GM21367 (cell line): ENCODE results near the gene MYO7B.
A peak's percentile ranks its signal among the peaks of the same experiment; 100 is the strongest.

Experiments used
- ATAC-seq: cut with Tn5 transposase; IDR thresholded peaks from one replicate; pipeline ENCODE4 v1.9.1; 2021; ENCODE audit not compliant: unreplicated experiment

MYO7B gene

GRCh38 chr2:127646487-127647241, 111.2 kb downstream of the MYO7B start:
- no peak for ATAC-seq

- ATAC-seq: no peak
These were observed 112.0 kb downstream of the MYO7B start for GRCh38 chr2:127647242-127648190.

DNA sequence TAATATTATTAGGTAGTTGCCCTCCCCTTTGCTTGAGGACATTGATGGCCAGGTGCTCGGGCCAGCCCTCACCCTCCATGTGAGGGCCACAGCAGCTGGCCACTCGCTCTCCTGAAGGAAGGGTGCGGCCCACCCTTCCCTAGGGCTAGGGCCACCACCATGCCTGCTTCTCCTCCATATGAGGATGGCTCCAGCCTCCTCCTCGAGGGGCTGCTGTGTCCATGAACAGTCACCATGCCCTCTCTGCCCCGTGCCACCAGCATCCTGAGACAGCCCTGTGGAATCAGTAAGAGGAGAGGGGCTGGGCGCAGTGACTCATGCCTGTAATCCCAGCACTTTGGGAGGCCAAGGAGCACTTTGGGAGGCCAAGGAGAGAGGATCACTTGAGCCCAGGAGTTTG, 112.8 kb downstream of the MYO7B start:
- no peak for ATAC-seq

DNA sequence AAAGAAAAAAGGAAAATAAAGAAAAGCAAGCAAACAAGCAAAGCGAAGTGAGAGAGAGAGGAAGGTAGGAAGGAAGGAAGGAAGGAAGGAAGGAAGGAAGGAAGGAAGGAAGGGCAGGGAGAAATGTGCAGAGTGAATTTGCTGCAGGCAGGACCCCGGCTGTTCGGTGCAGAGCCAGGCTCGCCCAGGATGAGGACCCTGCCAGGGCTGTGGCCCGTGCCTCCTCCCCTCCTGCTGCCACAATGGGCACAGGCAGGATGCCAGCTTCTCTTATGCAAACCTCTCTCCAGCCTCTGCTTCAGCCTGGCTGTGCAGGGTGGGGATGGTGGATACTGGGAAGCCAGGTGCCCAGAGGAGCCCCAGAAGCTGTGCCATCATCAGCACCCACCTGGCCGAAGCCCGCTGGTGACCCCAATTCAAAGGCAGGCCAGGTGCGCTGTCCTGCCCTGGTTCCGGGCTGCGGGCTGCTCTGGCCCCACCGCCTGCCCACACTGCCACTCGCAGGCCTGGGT, 113.7 kb downstream of the MYO7B start:
- ATAC-seq: no peak

DNA sequence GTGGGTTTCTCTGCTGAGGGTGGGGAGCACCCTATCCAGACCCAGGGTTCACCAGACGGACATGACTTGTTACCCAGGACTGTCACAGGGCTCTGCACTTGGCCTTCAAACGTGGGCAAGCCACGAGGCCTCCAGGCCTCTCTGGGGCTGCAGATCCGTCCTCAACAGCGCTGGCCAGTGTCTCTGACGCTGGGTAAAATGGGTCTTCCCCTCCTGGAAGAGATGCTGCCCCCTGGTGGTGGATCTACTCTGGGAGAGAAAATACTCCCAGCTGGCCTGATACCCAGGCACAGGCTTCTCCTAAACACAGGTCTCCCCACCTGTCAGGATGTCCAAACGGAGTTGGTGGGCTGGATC, 114.2 kb downstream of the MYO7B start:
- peak; percentile 57 for ATAC-seq

GRCh38 chr2:127650041-127650784, 114.7 kb downstream of the MYO7B start:
- ATAC-seq: no peak

GRCh38 chr2:127650785-127651380, 115.4 kb downstream of the MYO7B start:
- no peak for ATAC-seq

GRCh38 chr2:127651381-127651809, 115.9 kb downstream of the MYO7B start:
- no peak for ATAC-seq

- no peak for ATAC-seq
These were observed 116.6 kb downstream of the MYO7B start for GRCh38 chr2:127651971-127652550.

DNA sequence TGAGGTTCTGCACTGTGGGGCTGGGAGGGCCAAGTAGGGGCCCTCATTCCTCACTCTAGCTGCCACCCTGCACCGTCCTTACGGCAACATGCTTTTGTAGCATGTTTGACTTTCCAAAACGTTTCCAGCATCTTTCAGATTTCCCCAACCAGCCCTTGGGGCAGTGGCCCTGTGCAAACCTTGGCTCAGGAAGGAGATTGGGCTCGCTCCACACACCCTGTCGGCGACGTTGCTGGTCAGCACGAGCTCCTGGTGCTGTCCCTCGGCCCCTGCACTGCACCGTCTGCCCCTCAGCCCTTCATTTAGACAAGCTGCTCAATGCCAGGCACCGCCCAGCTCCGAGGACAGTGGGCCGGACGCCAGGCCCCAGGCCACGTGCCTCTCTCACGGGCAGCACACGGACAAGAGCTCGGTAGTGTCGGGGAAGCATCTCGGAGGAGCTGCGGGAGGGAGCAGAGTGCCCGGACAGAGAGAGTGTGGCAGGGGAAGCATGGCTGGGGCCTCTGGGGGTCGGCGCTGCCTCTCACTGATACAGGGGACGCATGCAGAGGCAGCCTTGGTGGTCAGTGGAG, 117.4 kb downstream of the MYO7B start:
- ATAC-seq: no peak

- ATAC-seq: no peak
These were observed 118.1 kb downstream of the MYO7B start for GRCh38 chr2:127653421-127654083.

- no peak for ATAC-seq
These were observed 118.8 kb downstream of the MYO7B start for GRCh38 chr2:127654084-127654837.

GRCh38 chr2:127654838-127655175, 119.3 kb downstream of the MYO7B start:
- no peak for ATAC-seq

DNA sequence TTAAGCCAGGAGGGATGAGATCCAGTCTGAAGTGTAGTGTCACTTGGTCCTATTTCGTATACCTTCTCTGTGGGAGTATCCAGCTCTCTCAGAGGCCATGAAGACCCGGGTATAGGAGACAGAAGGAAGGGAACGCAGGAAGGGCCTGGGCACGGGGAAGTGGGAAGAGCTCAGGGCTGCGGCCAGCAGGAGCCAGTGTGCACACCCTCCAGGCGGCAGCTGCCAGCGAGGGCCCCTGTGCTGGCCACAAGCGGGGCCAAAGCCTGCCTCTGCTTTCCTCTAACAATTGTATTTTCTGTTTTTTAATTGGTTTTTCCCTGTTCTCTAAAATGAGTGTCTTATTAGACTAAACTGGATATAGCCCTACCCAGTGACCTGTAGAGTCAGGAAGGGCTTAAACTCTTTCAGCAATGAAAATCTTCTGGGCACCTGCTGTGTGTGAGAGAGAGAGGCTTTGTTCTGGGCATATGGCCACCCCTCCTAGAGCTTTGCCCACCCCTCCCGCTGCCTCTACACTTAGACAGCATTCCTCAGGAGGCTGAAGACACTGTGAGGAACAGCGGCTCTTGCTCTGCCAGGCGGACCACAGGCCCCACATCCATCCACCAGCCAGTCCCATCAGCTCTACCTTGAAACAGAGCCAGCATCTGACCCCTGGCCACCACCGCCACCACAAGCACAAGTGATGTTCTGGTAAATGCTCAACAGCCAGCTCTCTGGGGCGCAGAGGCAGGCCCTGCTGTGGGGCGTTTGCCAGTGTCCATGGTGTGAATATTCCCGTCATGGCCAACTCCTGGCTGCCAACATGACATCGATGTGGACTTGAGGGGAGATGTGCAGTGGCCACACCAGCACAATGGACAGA, 120.0 kb downstream of the MYO7B start:
- no peak for ATAC-seq

DNA sequence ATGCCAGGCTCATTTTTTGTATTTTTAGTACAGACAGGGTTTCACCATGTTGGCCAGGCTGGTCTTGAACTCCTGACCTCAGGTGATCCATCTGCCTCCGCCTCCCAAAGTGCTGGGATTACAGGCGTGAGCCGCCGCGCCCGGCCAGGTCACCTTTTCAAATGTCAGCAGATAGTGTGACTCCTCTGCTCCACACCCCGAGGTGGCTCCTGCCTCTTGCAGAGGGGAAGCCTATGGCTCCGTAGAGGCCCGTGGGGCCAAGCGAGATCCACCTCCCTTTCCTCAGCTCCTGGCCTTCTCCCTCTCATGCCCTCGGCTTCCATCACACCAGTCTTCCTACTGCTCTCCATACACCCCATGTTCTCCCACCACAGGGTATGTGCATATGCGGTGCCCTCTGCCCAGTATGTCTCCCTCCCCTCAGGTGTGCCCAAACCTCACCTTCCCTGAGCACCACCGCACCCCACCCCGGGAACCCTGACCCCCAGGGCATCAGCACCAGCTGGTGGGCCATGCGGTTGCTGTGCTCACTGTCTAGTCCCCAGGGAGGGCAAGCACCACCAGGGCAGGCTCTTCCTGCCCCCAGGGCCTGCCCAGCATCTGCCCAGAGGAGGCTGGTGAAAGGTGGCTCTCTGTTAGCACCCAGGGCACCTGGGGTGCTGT, 121.2 kb downstream of the MYO7B start:
- no peak for ATAC-seq

DNA sequence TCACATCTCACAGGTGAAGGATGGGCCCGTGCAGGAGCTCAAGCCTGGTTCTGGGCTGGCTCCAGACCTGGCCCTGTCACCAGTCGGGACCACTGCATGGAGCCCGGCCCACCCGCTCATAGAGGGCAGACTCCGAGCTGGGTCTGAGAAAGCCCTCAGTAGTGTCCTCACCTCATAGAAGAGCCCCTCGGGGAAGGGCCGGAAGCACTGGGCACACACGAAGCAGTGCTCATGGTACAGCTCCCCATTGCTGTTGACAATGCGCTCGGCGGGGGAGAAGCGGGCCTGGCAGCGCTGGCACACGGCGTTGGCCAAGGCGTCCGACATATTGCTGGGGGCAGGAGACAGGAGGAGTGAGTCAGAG, 121.7 kb downstream of the MYO7B start:
- ATAC-seq: no peak

DNA sequence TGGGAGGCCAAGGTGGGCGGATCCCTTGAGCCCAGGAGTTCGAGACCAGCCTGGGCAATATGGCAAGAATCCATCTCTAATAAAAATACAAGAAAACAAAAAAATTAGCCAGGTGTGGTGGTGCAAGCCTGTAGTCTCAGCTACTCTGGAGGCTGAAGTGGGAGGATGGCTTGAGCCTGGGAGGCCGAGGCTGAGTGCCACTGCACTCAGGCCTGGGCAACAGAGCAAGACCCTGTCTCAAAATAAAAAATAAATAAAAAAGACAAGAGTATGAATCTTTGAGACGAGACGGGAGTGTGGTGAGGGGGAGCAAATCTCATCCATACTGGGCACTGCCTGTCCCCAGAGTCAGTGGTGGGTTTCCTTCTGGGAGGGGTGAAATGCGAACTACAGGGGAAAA, 122.7 kb downstream of the MYO7B start:
- no peak for ATAC-seq
